GM23248 (cell line): ENCODE data around the gene HIVEP3.

Source experiments
- EZH2 ChIP-seq: fragments of 200-600 bp; sonication (generic); IDR thresholded peaks from 2 replicates; pipeline ENCODE4 v1.6.1; 2018; ENCODE audit warnings: antibody characterized with exemption, mild to moderate bottlenecking; ENCODE audit not compliant: insufficient read depth, poor library complexity, severe bottlenecking
- EZH2phosphoT487 ChIP-seq: fragments of 200-600 bp; sonication (generic); IDR thresholded peaks from 2 replicates; pipeline ENCODE4 v1.6.1; 2018; ENCODE audit warnings: antibody characterized with exemption, moderate library complexity, mild to moderate bottlenecking, low read depth; ENCODE audit not compliant: insufficient read depth

DNA sequence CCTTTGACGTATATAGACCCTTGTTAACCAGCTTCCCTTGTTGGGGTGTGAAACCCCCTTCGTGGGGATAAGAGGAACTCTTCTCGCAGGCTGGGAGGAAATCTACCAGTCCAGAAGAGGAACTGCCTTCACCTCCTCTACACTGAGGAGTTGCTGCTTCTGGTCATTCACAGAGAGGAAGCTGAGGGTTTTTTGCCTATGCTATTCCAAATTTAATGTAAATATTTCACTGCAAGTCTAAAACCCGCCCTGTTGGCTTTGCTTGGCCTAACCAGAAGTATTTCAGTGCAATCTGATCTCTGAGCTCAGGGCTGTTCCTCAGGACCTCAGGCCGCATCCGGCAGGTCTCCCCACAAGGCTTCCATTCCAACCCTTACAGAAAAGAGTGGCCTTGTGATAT lies 150.1 kb downstream of the HIVEP3 start:
- no peak for TF ChIP-seq EZH2phosphoT487
- TF ChIP-seq EZH2: no peak
